ENCODE measurements around the gene HS3ST5.
"Not testable (repeated sequence)": the region's sequence is repeated elsewhere in the genome, so short reads cannot be mapped to it uniquely, and the experiment has no call there.

The HS3ST5 gene

GRCh38 chr6:114158838-114159694 lies 183.8 kb downstream of the HS3ST5 start:
- H3K4me1 Mint-ChIP-seq (ENCODE audit: low read depth in 2 of 2), result no peaks in the 10 kb centered on the region
- no peak for ATAC-seq (replicated peaks)
- no peak for DNase-seq

GRCh38 chr6:114158411-114158810 lies 184.4 kb downstream of the HS3ST5 start:
- ATAC-seq (replicated peaks) (no peak), DNase-seq (no peak)
- Mint-ChIP-seq H3K27me3 (no peaks in the 10 kb centered on the region), H3K36me3 (ENCODE audit: insufficient read depth) (no peaks in the 10 kb centered on the region), H3K4me1 (ENCODE audit: low read depth in 2 of 2) (no peaks in the 10 kb centered on the region), H3K27ac (no peak overlapping the region), H3K9me3 (peaks cover 3 to 7% of the 10 kb centered on the region in 2 donors), H3K4me3 (no peak overlapping the region)

More at GRCh38 chr6:114158838-114159694, 183.8 kb downstream of the HS3ST5 start:
- Mint-ChIP-seq H3K27ac (no peak overlapping the region), H3K36me3 (ENCODE audit: insufficient read depth) (no peaks in the 10 kb centered on the region), H3K4me3 (no peak overlapping the region), H3K9me3 (peaks cover under 1 to 3% of the 10 kb centered on the region in 2 donors), H3K27me3 (no peaks in the 10 kb centered on the region)

DNA sequence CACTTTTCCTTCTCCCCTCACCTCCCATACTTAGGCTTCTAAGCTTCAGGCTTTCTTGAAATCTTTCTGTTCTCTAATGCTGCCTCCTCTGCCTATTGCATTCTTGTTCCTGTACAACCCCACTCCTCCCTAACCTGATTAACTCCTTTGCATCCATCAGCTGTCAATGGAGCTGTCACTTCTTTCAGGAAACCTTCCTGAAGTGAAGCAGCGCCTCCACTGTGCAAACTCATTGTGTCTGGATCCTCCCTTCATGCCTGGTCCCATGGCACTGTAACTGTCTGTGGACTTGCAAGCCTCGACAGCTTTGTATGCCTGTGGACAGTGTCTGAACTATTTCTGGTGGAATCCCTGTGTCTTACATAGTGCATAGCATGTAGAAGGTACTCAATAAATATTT lies 185.0 kb downstream of the HS3ST5 start:
- Mint-ChIP-seq H3K9me3 (peaks cover 3 to 7% of the 10 kb centered on the region in 2 donors), H3K27ac (no peak overlapping the region), H3K4me1 (ENCODE audit: low read depth in 2 of 2) (no peaks in the 10 kb centered on the region), H3K4me3 (no peak overlapping the region), H3K27me3 (no peaks in the 10 kb centered on the region), H3K36me3 (ENCODE audit: insufficient read depth) (no peaks in the 10 kb centered on the region)
- no peak for ATAC-seq (replicated peaks)
- DNase-seq, result no peak

DNA sequence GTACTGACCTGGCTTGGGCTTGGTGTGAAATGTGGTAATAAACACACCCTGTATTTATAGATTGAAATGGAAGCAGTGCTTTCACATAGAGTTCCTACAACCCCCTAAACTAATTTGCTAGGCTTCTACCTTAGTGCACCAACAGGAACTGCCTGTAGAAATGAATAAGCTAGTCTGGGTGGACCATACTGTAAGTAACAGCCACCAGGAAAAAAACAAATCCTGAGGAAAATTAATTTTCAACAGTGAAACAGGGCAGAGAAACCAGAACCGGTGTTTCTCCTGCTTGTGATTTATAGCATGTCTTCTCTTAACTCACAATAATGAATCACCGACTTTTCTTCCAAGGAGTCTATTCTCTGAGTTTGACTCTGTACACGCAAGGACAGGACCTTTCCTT lies 187.1 kb downstream of the HS3ST5 start:
- peaks cover 3 to 7% of the 10 kb centered on the region in 2 donors for H3K9me3 Mint-ChIP-seq

DNA sequence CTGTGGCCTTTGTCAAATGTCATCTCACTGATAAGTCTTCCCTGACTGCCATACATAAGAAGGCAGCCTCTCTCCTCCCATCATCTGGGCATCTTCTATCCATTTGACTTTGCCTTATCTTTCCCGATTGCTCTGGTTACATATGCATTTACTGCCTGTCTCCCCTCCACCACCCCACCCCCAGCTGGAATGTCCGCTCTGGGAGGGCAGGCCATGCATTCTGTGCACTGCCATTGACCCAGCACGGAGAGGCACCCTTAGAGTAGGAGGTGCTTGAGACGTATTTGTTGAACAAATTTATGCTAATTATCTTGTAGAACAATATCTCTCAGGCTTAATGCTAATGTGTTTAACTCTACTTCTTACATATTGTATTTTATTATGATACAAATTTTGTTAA lies 188.0 kb downstream of the HS3ST5 start:
- Mint-ChIP-seq H3K9me3 (peaks cover 3 to 7% of the 10 kb centered on the region in 2 donors), H3K27me3 (no peaks in the 10 kb centered on the region), H3K36me3 (ENCODE audit: insufficient read depth) (no peaks in the 10 kb centered on the region), H3K27ac (no peak overlapping the region), H3K4me3 (no peak overlapping the region), H3K4me1 (ENCODE audit: low read depth in 2 of 2) (no peaks in the 10 kb centered on the region)
- no peak for ATAC-seq (replicated peaks)
- DNase-seq, result no peak

More for the DNA sequence above, 187.1 kb downstream of the HS3ST5 start:
- H3K4me3 Mint-ChIP-seq, result no peak overlapping the region
- H3K4me1 Mint-ChIP-seq (ENCODE audit: low read depth in 2 of 2), result no peaks in the 10 kb centered on the region
- no peak for DNase-seq
- no peaks in the 10 kb centered on the region for H3K36me3 Mint-ChIP-seq (ENCODE audit: insufficient read depth)
- no peak for ATAC-seq (replicated peaks)
- H3K27me3 Mint-ChIP-seq, result no peaks in the 10 kb centered on the region
- H3K27ac Mint-ChIP-seq, result no peak overlapping the region

- no peaks in the 10 kb centered on the region for H3K4me1 Mint-ChIP-seq (ENCODE audit: low read depth in 2 of 2)
- no peaks in the 10 kb centered on the region for H3K27me3 Mint-ChIP-seq
- no peak for ATAC-seq (replicated peaks)
- no peak overlapping the region for H3K27ac Mint-ChIP-seq
- H3K9me3 Mint-ChIP-seq, result peaks cover 3 to 7% of the 10 kb centered on the region in 2 donors
- H3K36me3 Mint-ChIP-seq (ENCODE audit: insufficient read depth), result no peaks in the 10 kb centered on the region
- DNase-seq, result no peak
- no peak overlapping the region for H3K4me3 Mint-ChIP-seq
Observed at GRCh38 chr6:114153448-114153847, 189.4 kb downstream of the HS3ST5 start.

GRCh38 chr6:114151064-114151690 lies 191.6 kb downstream of the HS3ST5 start:
- H3K27me3 Mint-ChIP-seq, result no peaks in the 10 kb centered on the region
- no peaks in the 10 kb centered on the region for H3K4me1 Mint-ChIP-seq (ENCODE audit: low read depth in 2 of 2)
- H3K27ac Mint-ChIP-seq, result no peak overlapping the region
- DNase-seq (no peak), ATAC-seq (replicated peaks) (no peak)
- H3K36me3 Mint-ChIP-seq (ENCODE audit: insufficient read depth), result no peaks in the 10 kb centered on the region
- peaks cover 0 to 7% of the 10 kb centered on the region in 2 donors for H3K9me3 Mint-ChIP-seq
- no peak overlapping the region for H3K4me3 Mint-ChIP-seq

- H3K27ac Mint-ChIP-seq, result not testable (repeated sequence)
Observed at GRCh38 chr6:114149182-114149581, 193.6 kb downstream of the HS3ST5 start.

DNA sequence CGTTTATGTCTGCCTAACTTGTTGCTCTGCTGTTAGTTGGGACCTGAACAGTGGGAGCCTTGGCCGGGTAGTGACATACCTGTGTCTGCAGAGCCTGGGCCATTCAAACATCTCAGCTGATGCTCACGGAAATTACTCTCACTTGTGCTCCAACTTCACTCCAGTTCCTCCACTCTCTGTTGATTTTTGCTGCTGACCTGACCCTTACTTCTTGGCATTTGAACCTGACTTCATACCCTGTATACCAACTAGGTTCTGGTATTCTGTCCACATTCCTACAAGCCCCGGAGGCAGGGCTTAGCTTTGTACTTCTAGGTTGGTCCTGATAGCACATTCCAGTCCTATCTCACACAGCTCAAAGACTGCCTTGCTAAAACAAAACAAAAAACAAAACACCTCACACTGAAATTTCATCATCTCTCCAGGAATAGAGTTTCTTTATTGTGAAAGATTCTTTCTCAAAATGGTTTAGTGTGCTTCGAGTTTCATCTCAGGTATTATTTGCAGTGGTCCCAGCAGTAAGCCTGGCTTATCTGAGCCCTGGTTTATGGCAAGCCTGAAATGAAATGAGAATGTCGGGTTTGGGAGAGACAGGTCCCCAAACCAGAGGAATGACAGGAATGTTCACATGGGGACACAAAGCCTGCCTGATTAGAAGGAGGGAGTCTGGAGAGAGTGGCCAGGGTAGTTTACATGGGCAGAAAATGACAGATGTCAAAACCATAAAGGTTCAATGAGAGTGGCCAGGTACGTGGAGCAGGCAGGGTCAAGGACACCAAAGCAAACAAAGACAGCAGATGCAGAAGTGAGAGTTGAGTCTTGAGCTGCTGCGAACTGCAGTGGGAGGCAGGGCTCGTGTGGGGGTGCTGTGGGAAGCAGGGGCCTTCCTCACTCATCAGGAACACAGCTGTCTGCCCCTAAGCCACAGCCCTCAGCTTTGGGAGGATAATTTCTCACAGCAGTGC lies 197.7 kb downstream of the HS3ST5 start:
- no peaks in the 10 kb centered on the region for H3K36me3 Mint-ChIP-seq (ENCODE audit: insufficient read depth)
- no peak overlapping the region for H3K27ac Mint-ChIP-seq
- H3K27me3 Mint-ChIP-seq, result no peaks in the 10 kb centered on the region
- no peaks in the 10 kb centered on the region for H3K4me1 Mint-ChIP-seq (ENCODE audit: low read depth in 2 of 2)
- no peak overlapping the region for H3K4me3 Mint-ChIP-seq
- DNase-seq (no peak), ATAC-seq (replicated peaks) (no peak)
- H3K9me3 Mint-ChIP-seq, result peaks cover 3 to 8% of the 10 kb centered on the region in 2 donors

More at GRCh38 chr6:114149182-114149581, 193.6 kb downstream of the HS3ST5 start:
- ATAC-seq (replicated peaks); H3K4me3 Mint-ChIP-seq; H3K27me3 Mint-ChIP-seq; DNase-seq; H3K4me1 Mint-ChIP-seq (ENCODE audit: low read depth in 2 of 2); H3K36me3 Mint-ChIP-seq (ENCODE audit: insufficient read depth): not testable (repeated sequence)
- peaks cover 3 to 15% of the 10 kb centered on the region in 2 donors for H3K9me3 Mint-ChIP-seq

DNA sequence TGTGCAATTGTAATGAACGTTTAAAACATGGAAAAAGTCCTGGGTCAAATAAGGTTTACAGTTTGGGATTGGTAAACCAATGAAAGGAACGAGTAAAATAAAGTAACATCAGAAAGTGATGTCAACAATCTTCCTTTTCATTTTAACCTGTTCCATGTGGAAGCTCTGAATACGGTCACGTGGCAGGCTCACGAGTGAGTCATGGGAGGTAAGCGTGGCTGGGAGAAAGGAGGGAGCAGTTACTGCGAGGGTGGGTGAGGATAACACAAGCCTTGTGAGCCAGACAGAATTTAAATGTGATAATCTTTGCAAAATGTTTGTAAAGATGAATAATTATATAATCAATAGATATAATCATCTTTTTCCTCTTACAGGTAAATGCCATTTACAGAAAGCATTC lies 200.6 kb downstream of the HS3ST5 start:
- no peaks in the 10 kb centered on the region for H3K4me1 Mint-ChIP-seq (ENCODE audit: low read depth in 2 of 2)
- no peak for ATAC-seq (replicated peaks)
- H3K27me3 Mint-ChIP-seq, result no peaks in the 10 kb centered on the region
- DNase-seq, result no peak
- peaks cover 7 to 8% of the 10 kb centered on the region in 2 donors for H3K9me3 Mint-ChIP-seq
- H3K36me3 Mint-ChIP-seq (ENCODE audit: insufficient read depth), result no peaks in the 10 kb centered on the region
- H3K27ac Mint-ChIP-seq, result no peak overlapping the region
- H3K4me3 Mint-ChIP-seq, result no peak overlapping the region

GRCh38 chr6:114140416-114140815 lies 202.4 kb downstream of the HS3ST5 start:
- no peak for ATAC-seq (replicated peaks)
- Mint-ChIP-seq H3K27me3 (peaks cover 0 to 7% of the 10 kb centered on the region in 2 donors), H3K4me3 (no peak overlapping the region), H3K9me3 (peaks cover 5 to 6% of the 10 kb centered on the region in 2 donors), H3K36me3 (ENCODE audit: insufficient read depth) (no peaks in the 10 kb centered on the region), H3K4me1 (ENCODE audit: low read depth in 2 of 2) (no peaks in the 10 kb centered on the region), H3K27ac (no peak overlapping the region)
- no peak for DNase-seq

GRCh38 chr6:114138577-114139248 lies 204.1 kb downstream of the HS3ST5 start:
- H3K9me3 Mint-ChIP-seq, result peaks cover 0 to 4% of the 10 kb centered on the region in 2 donors
- H3K27me3 Mint-ChIP-seq, result peaks cover 0 to 11% of the 10 kb centered on the region in 2 donors
- no peak overlapping the region for H3K27ac Mint-ChIP-seq
- no peak for ATAC-seq (replicated peaks)
- no peak overlapping the region for H3K4me3 Mint-ChIP-seq
- no peaks in the 10 kb centered on the region for H3K4me1 Mint-ChIP-seq (ENCODE audit: low read depth in 2 of 2)
- DNase-seq, result no peak
- no peaks in the 10 kb centered on the region for H3K36me3 Mint-ChIP-seq (ENCODE audit: insufficient read depth)

Data from effector memory CD8-positive, alpha-beta T cell (primary cell).